SK-N-MC (cell line): ENCODE data around the gene TPSB2.

Experiments
- EZH2 ChIP-seq: fragments of 200-600 bp; sonication (generic); IDR thresholded peaks from one replicate; pipeline ENCODE4 v1.6.1; 2017; ENCODE audit warnings: antibody characterized with exemption
- FOXP2 ChIP-seq: optimal IDR thresholded peaks from 2 replicates; pipeline ENCODE3; 2011; ENCODE audit warnings: mild to moderate bottlenecking, moderate library complexity; ENCODE audit not compliant: insufficient read depth; ENCODE audit errors: extremely low read length, control extremely low read depth
- POLR2AphosphoS5 ChIP-seq: IDR thresholded peaks from 2 replicates; pipeline ENCODE4 v1.6.1; 2012; ENCODE audit warnings: mild to moderate bottlenecking, low read depth, low read length, borderline replicate concordance

- TF ChIP-seq POLR2AphosphoS5, result no peak
- TF ChIP-seq EZH2, result no peak
- no peak for TF ChIP-seq FOXP2
Measured at GRCh38 chr16:1201444-1201843, 28.5 kb downstream of the TPSB2 start.
